ENCODE measurements around the gene IL4I1.

Gene IL4I1

GRCh38 chr19:49849433-49850220, 47.1 kb downstream of the IL4I1 start:
- DNase-seq, result no peak

- no peak for DNase-seq
Measured at GRCh38 chr19:49848938-49849337, 47.7 kb downstream of the IL4I1 start.

- DNase-seq, result peak; percentile 30
Measured at GRCh38 chr19:49847731-49848696, 48.7 kb downstream of the IL4I1 start.

GRCh38 chr19:49846408-49846807, 50.3 kb downstream of the IL4I1 start:
- no peak for DNase-seq

- DNase-seq, result no peak
Measured at GRCh38 chr19:49845414-49845813, 51.3 kb downstream of the IL4I1 start.

GRCh38 chr19:49844138-49845095, 52.3 kb downstream of the IL4I1 start:
- DNase-seq, result no peak

GRCh38 chr19:49843265-49843664, 53.4 kb downstream of the IL4I1 start:
- DNase-seq, result no peak

- DNase-seq, result no peak
Measured at GRCh38 chr19:49840736-49841249, 55.9 kb downstream of the IL4I1 start.

GRCh38 chr19:49840321-49840720, 56.4 kb downstream of the IL4I1 start:
- DNase-seq, result no peak

- no peak for DNase-seq
Measured at GRCh38 chr19:49839713-49840112, 57.0 kb downstream of the IL4I1 start.

Data from CD4-positive, alpha-beta T cell treated with Interleukin-17A for 4 hours (primary cell).